GM10248 (cell line): ENCODE data around the gene PXT1.
A peak's percentile ranks its signal among the peaks of the same experiment; 100 is the strongest.

Experiments used
- CTCF ChIA-PET: fragments of 300-600 bp; sonication (Branson Sonifier 250); formaldehyde crosslinking; extraction: SDS; loops from one replicate; lab custom pipeline; 2021; ENCODE audit warnings: antibody characterized with exemption; lab: Yijun Ruan, JAX
- POLR2A ChIA-PET: fragments of 350-650 bp; sonication (Branson Sonifier 250); formaldehyde crosslinking; extraction: SDS; loops from one replicate; lab custom pipeline; 2020; ENCODE audit warnings: antibody characterized with exemption; lab: Yijun Ruan, JAX
- DNase-seq: peaks from one replicate; pipeline ENCODE4 v3.0.0; 2012; ENCODE audit errors: extremely low spot score
- CTCF ChIP-seq: IDR thresholded peaks from 2 replicates; pipeline ENCODE4 v1.5.1; 2012; ENCODE audit warnings: mild to moderate bottlenecking, low read depth; ENCODE audit errors: extremely low read depth, missing control alignments, control extremely low read depth

Gene PXT1

GRCh38 chr6:36432151-36432671 lies 10.4 kb downstream of the PXT1 start:
- TF ChIP-seq CTCF, result no peak
- ChIA-PET CTCF (interaction anchor here (1.1 to 1.5 kb wide), 2 partner anchors 9 to 13 kb away, joined by 3 to 8 read pairs; no protein-coding TSS in a partner anchor), POLR2A (no interaction called here)
- DNase-seq, result peak; percentile 21

GRCh38 chr6:36431197-36431596 lies 11.5 kb downstream of the PXT1 start:
- DNase-seq, result no peak
- TF ChIP-seq CTCF, result no peak
- CTCF ChIA-PET, result interaction anchor here (0.8 to 1.4 kb wide), 4 partner anchors 9 to 130 kb away, joined by 3 read pairs; partner anchors contain the start of gene KCTD20
- POLR2A ChIA-PET, result no interaction called here

- CTCF ChIA-PET, result interaction anchor here (1.0 to 2.9 kb wide), 6 partner anchors 10 to 329 kb away, joined by 3 to 9 read pairs (median 3); partner anchors contain the start of gene KCTD20
- POLR2A ChIA-PET, result no interaction called here
- TF ChIP-seq CTCF, result no peak
- DNase-seq, result no peak
Measured at GRCh38 chr6:36430351-36430750, 12.3 kb downstream of the PXT1 start.

- ChIA-PET CTCF (interaction anchor here (0.6 to 2.9 kb wide), 9 partner anchors 9 to 151 kb away, joined by 3 to 9 read pairs (median 4); no protein-coding TSS in a partner anchor), POLR2A (interaction anchor here (0.6 kb wide), 1 partner anchor 161 kb away, joined by 3 read pairs; no protein-coding TSS in a partner anchor)
- no peak for DNase-seq
- TF ChIP-seq CTCF, result peak; percentile 36
Measured at GRCh38 chr6:36428911-36429310, 13.7 kb downstream of the PXT1 start.

- POLR2A ChIA-PET, result no interaction called here
- no peak for TF ChIP-seq CTCF
Measured at GRCh38 chr6:36426622-36427021, 16.0 kb downstream of the PXT1 start.

GRCh38 chr6:36423101-36423824 lies 19.4 kb downstream of the PXT1 start:
- peak; percentile 97 for DNase-seq
- peak; percentile 75 for TF ChIP-seq CTCF
- ChIA-PET CTCF (interaction anchor here (0.8 to 2.4 kb wide), 21 partner anchors 9 to 336 kb away, joined by 3 to 13 read pairs (median 4); partner anchors contain the start of gene KCTD20), POLR2A (interaction anchor here (1.2 to 1.4 kb wide), 2 partner anchors 172 to 187 kb away, joined by 5 read pairs; no protein-coding TSS in a partner anchor)

More at GRCh38 chr6:36426622-36427021, 16.0 kb downstream of the PXT1 start:
- DNase-seq, result no peak
- CTCF ChIA-PET, result no interaction called here
